GM12864 (cell line): Measurements from ENCODE around the gene PML.
A peak's percentile ranks its signal among the peaks of the same experiment; 100 is the strongest.
"Not testable (repeated sequence)": the region's sequence is repeated elsewhere in the genome, so short reads cannot be mapped to it uniquely, and the experiment has no call there.

Experiments
- DNase-seq: peaks from one replicate; pipeline ENCODE4 v3.0.0-alpha.2; 2011; ENCODE audit warnings: low read depth
- H3K4me3 ChIP-seq: 2 replicates; pipeline ENCODE4 v1.5.1; 2011; ENCODE audit warnings: mild to moderate bottlenecking, low read depth, low read length, control low read depth
- CTCF ChIP-seq: IDR thresholded peaks from 2 replicates; pipeline ENCODE4 v1.5.1; 2011; ENCODE audit warnings: low read depth, mild to moderate bottlenecking, moderate library complexity, low read length, control low read depth, inconsistent platforms; ENCODE audit errors: missing control alignments

PML gene

GRCh38 chr15:73957785-73958184 is 36.7 kb upstream of the PML start:
- no peak overlapping the region for H3K4me3 ChIP-seq
- DNase-seq = no peak
- no peak for TF ChIP-seq CTCF

- peak; percentile 2 for TF ChIP-seq CTCF
- no peak for DNase-seq
Observed at GRCh38 chr15:73959012-73959581, 35.4 kb upstream of the PML start.

GRCh38 chr15:73959801-73960200 is 34.7 kb upstream of the PML start:
- no peak for DNase-seq
- TF ChIP-seq CTCF = no peak
- H3K4me3 ChIP-seq = no peak overlapping the region

More at GRCh38 chr15:73959012-73959581, 35.4 kb upstream of the PML start:
- H3K4me3 ChIP-seq = no peak overlapping the region

- DNase-seq, H3K4me3 ChIP-seq: not testable (repeated sequence)
Observed at GRCh38 chr15:73960472-73961070, 33.9 kb upstream of the PML start.

GRCh38 chr15:73962433-73962832 is 32.1 kb upstream of the PML start:
- TF ChIP-seq CTCF = no peak

GRCh38 chr15:73964736-73965093 is 29.8 kb upstream of the PML start:
- DNase-seq = peak; percentile 48
- peak overlapping the region; percentile 35 for H3K4me3 ChIP-seq
- TF ChIP-seq CTCF = peak; percentile 98

More at GRCh38 chr15:73962433-73962832, 32.1 kb upstream of the PML start:
- no peak overlapping the region for H3K4me3 ChIP-seq
- DNase-seq = no peak

GRCh38 chr15:73965094-73965757 is 29.3 kb upstream of the PML start:
- H3K4me3 ChIP-seq = peak overlapping the region; percentile 35
- TF ChIP-seq CTCF = no peak
- DNase-seq = no peak
